ENCODE data around the gene VTI1A.

DNA sequence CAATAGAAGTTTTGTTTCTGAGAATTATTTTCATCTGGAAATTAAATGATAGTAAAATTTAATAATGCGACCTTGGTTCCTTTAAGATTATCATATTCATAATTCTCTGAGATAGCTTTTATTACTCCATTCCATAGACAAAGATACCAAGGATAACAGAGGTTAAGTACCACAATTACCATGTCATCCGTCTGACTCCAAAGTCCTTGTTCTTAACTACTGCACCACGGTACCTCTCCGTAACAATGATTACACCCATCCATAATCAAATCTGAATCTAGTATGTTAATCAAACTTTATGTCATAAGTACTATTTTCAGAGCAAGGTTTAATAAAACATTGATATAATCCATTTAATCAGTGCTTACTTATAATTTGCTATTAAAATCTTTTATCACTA is 8.7 kb upstream of the VTI1A start:
- TF ChIP-seq, protein P1, sequence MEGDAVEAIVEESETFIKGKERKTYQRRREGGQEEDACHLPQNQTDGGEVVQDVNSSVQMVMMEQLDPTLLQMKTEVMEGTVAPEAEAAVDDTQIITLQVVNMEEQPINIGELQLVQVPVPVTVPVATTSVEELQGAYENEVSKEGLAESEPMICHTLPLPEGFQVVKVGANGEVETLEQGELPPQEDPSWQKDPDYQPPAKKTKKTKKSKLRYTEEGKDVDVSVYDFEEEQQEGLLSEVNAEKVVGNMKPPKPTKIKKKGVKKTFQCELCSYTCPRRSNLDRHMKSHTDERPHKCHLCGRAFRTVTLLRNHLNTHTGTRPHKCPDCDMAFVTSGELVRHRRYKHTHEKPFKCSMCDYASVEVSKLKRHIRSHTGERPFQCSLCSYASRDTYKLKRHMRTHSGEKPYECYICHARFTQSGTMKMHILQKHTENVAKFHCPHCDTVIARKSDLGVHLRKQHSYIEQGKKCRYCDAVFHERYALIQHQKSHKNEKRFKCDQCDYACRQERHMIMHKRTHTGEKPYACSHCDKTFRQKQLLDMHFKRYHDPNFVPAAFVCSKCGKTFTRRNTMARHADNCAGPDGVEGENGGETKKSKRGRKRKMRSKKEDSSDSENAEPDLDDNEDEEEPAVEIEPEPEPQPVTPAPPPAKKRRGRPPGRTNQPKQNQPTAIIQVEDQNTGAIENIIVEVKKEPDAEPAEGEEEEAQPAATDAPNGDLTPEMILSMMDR (IDR thresholded peaks at IDR 0.05), result no peak
- no peak for TF ChIP-seq POLR2A (IDR thresholded peaks at IDR 0.05)
